LNCAP (cell line): ENCODE data around the gene GNG7.

Experiments
- TF ChIP-seq, protein P1 (sequence below): fragments of 450-650 bp; IDR thresholded peaks from 2 replicates; pipeline ENCODE4 v1.5.1; 2017; ENCODE audit warnings: mild to moderate bottlenecking

Gene GNG7

DNA sequence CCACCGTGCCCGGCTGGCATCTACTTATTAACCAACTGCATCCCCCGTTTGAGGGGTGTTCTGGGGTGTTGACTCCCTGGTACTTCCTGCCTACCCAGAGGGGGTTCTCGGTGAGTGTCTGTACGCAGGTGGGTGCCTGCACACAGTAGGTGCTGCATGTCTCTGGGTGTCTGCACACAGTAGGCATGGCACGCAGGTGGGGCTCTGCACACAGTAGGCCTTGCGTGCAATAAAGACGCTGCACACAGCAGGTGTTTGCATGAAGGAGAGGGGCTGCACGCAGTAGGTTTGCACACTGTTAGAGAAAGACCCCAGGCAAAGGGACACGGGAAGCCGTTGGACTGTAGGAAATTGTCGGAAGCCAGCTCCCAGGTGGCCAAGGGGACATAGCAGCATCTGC, 215.4 kb downstream of the GNG7 start:
- TF ChIP-seq, protein P1, sequence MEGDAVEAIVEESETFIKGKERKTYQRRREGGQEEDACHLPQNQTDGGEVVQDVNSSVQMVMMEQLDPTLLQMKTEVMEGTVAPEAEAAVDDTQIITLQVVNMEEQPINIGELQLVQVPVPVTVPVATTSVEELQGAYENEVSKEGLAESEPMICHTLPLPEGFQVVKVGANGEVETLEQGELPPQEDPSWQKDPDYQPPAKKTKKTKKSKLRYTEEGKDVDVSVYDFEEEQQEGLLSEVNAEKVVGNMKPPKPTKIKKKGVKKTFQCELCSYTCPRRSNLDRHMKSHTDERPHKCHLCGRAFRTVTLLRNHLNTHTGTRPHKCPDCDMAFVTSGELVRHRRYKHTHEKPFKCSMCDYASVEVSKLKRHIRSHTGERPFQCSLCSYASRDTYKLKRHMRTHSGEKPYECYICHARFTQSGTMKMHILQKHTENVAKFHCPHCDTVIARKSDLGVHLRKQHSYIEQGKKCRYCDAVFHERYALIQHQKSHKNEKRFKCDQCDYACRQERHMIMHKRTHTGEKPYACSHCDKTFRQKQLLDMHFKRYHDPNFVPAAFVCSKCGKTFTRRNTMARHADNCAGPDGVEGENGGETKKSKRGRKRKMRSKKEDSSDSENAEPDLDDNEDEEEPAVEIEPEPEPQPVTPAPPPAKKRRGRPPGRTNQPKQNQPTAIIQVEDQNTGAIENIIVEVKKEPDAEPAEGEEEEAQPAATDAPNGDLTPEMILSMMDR: no peak

GRCh38 chr19:2485428-2485827, 217.1 kb downstream of the GNG7 start:
- TF ChIP-seq, protein P1: no peak

GRCh38 chr19:2484178-2484937, 218.1 kb downstream of the GNG7 start:
- TF ChIP-seq, protein P1: no peak

DNA sequence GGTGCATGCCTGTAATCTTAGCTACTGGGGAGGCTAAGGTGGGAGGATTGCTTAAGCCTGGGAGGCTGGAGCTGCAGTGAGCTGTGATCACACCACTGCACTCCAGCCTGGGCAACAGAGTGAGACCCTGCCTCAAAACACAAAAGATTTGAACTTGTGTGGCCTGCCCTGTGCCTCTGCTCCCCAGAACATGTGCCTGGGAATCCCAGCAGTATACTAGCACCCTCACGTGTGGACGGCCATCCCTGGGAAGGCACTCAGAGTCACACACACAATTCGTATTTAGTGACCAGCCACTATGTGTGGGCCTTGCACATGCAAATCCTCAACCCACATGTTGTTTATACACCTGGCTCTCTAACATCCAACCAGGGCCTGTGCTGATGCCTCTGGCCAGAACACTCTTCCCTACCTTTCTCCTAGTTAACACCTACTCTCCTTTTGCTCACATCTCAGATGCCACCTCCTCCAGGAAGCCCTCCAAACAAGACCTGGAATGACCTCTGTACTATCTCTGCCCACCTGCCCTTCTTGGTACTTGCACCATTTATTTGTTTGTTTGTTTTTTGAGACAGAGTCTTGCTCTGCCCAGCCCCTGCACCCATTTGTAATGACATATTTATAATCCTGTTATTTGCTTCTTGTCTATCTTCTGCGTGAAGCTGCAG, 218.9 kb downstream of the GNG7 start:
- TF ChIP-seq, protein P1: no peak

GRCh38 chr19:2483084-2483483, 219.4 kb downstream of the GNG7 start:
- TF ChIP-seq, protein P1: no peak

- TF ChIP-seq, protein P1: no peak
Measured at GRCh38 chr19:2482354-2483038, 220.0 kb downstream of the GNG7 start.

GRCh38 chr19:2481466-2481865, 221.0 kb downstream of the GNG7 start:
- TF ChIP-seq, protein P1: no peak
